WTC11 (cell line): ENCODE data around the gene TREX2.

Experiments used
- CREM ChIP-seq: sonication (generic); formaldehyde crosslinking; IDR thresholded peaks from 2 replicates; pipeline ENCODE4 v1.8.1; 2022; ENCODE audit warnings: mild to moderate bottlenecking, missing genetic modification reagents, moderate library complexity
- RELA ChIP-seq: sonication (generic); formaldehyde crosslinking; IDR thresholded peaks from 2 replicates; pipeline ENCODE4 v1.8.1; 2022; ENCODE audit warnings: missing genetic modification reagents, mild to moderate bottlenecking, borderline replicate concordance
- TEAD4 ChIP-seq: sonication (generic); formaldehyde crosslinking; IDR thresholded peaks from 2 replicates; pipeline ENCODE4 v1.8.0; 2022; ENCODE audit warnings: mild to moderate bottlenecking, missing genetic modification reagents
- TF ChIP-seq, protein P1 (sequence below): fragments of 200-600 bp; IDR thresholded peaks from 2 replicates; pipeline ENCODE4 v1.8.0; 2022; ENCODE audit warnings: antibody characterized with exemption
- TF ChIP-seq, protein P2 (sequence below): sonication (generic); formaldehyde crosslinking; IDR thresholded peaks from 2 replicates; pipeline ENCODE4 v1.8.0; 2022; ENCODE audit warnings: mild to moderate bottlenecking, missing genetic modification reagents

DNA sequence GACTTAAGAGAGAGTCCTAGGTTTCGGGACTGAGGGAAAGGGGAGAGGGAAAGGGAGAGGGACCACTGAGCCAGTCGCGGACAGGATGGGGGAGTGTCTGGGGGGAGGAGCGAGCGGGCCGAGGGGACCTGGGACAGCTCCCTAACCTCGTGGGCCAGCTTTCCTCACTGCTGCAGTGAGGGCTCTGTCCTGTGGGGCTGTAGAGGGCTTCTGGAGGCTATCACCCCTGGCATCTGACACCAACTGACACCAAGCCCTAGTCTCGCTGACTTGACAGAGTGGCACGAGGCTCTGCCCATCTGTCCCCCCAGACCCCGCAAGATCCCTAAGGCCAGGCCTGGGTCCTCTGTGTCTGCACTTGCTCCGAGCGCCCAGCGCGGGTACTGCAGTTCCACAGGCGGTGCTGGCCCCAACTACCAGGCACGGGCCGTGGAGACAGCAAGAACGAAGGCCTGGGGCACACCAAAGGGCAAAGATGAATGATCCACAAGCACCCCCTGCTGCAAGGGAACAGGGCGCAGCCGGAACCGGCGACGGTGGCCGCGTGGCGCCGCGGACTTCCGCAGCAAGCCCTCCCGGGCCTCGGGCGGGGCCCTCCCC is 24.1 kb upstream of the TREX2 start:
- TF ChIP-seq, protein P1, sequence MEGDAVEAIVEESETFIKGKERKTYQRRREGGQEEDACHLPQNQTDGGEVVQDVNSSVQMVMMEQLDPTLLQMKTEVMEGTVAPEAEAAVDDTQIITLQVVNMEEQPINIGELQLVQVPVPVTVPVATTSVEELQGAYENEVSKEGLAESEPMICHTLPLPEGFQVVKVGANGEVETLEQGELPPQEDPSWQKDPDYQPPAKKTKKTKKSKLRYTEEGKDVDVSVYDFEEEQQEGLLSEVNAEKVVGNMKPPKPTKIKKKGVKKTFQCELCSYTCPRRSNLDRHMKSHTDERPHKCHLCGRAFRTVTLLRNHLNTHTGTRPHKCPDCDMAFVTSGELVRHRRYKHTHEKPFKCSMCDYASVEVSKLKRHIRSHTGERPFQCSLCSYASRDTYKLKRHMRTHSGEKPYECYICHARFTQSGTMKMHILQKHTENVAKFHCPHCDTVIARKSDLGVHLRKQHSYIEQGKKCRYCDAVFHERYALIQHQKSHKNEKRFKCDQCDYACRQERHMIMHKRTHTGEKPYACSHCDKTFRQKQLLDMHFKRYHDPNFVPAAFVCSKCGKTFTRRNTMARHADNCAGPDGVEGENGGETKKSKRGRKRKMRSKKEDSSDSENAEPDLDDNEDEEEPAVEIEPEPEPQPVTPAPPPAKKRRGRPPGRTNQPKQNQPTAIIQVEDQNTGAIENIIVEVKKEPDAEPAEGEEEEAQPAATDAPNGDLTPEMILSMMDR = no peak
- TF ChIP-seq TEAD4 (CRISPR knock-in tag) = no peak
- no peak for TF ChIP-seq RELA (CRISPR knock-in tag)
- TF ChIP-seq, protein P2, sequence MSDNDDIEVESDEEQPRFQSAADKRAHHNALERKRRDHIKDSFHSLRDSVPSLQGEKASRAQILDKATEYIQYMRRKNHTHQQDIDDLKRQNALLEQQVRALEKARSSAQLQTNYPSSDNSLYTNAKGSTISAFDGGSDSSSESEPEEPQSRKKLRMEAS (CRISPR knock-in tag) = no peak; the same call in 1 of the 2 replicates
- TF ChIP-seq CREM (CRISPR knock-in tag) = no peak
